ENCODE data around the gene MXRA5.

GRCh38 chrX:3293251-3293650, 53.2 kb downstream of the MXRA5 start:
- no peak for TF ChIP-seq EZH2 (IDR thresholded peaks at IDR 0.05; ENCODE audit: borderline replicate concordance, low read length)
- no peak for TF ChIP-seq CTCF (conservative IDR thresholded peaks at IDR 0.05 in 1 of 2, IDR thresholded peaks at IDR 0.05 in 1 of 2; ENCODE audit: extremely low read depth in 1 of 2, insufficient read depth in 1 of 2, low read depth in 1 of 2, low read length in 2 of 2)

All from mammary epithelial cell (primary cell).